ENCODE measurements around the gene ADAMTS7. TPM values are rescaled to one million over a fixed set of nuclear protein-coding genes. Genes with fewer than 3 reads are reported as not detected.
"Not testable (repeated sequence)": the region's sequence is repeated elsewhere in the genome, so short reads cannot be mapped to it uniquely, and the experiment has no call there.

ADAMTS7 gene
- total RNA-seq, 4 donors from 2014 or later = 0.29 to 21.4 (median 7.5) TPM

DNA sequence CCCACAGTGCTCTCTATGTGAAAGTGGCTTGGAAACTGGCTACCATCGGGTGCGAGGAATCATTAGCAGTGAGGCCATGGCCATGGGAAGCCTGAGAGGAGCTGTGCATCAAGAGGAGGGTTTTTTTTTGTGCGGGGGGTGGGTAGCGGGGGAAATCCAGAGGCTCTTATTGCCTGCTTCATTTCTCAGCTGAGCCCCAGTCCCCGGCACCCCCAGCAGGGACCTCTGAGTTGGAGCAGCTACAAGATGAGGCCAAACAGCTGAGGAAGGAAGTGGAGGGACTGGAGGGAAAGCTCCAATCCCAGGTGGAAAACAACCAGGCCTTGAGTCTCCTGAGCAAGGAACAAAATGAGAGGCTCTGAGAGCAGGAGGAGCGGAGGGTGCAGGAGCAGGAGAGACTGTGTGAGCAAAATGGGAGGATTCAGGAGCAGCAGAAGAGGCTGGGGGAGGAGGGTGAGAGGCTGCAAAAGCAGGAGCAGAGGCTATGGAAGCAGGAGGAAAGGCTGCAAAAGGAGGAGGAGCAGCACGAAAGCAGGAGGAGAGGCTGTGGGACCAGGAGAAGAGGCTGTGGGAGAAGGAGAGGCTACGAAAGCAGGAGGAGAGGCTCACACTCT is 76.7 kb downstream of the ADAMTS7 start:
- intact Hi-C loops (cut with DNase I; ENCODE audit: low total_unique reads) = no loop called here
- Histone ChIP-seq H3K9me3 (no peaks in the 10 kb centered on the region), H3K4me3 (no peak overlapping the region), H3K36me3 (no peaks in the 10 kb centered on the region), H3K27me3 (no peaks in the 10 kb centered on the region), H3K4me1 (no peaks in the 10 kb centered on the region), H3K27ac (no peak overlapping the region)
- DNase-seq = no peak
- TF ChIP-seq, protein P1, sequence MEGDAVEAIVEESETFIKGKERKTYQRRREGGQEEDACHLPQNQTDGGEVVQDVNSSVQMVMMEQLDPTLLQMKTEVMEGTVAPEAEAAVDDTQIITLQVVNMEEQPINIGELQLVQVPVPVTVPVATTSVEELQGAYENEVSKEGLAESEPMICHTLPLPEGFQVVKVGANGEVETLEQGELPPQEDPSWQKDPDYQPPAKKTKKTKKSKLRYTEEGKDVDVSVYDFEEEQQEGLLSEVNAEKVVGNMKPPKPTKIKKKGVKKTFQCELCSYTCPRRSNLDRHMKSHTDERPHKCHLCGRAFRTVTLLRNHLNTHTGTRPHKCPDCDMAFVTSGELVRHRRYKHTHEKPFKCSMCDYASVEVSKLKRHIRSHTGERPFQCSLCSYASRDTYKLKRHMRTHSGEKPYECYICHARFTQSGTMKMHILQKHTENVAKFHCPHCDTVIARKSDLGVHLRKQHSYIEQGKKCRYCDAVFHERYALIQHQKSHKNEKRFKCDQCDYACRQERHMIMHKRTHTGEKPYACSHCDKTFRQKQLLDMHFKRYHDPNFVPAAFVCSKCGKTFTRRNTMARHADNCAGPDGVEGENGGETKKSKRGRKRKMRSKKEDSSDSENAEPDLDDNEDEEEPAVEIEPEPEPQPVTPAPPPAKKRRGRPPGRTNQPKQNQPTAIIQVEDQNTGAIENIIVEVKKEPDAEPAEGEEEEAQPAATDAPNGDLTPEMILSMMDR (IDR thresholded peaks at IDR 0.05) = no peak
- TF ChIP-seq POLR2A (IDR thresholded peaks at IDR 0.05) = no peak

DNA sequence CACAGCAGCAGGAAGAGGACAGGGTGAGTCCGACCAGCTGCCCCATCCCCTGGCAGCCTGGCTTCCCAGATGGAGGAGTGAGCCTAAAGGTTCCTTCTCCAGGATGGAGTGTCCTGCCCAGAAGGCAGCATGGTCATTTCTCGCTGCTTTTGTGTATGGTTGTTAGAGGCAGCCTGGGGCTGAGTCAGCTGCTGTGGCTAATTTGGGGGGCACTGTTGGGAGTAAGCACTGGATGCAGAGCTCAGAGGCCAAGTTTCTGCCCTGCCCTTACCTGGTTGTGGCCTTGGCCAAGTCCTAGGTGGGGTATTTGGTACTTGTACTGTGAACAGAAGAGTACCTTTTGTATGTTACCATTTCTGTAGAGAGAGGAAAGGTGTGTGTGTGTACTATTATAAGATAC is 78.6 kb downstream of the ADAMTS7 start:
- Histone ChIP-seq H3K27me3 (no peaks in the 10 kb centered on the region), H3K9me3 (no peaks in the 10 kb centered on the region), H3K4me3 (no peak overlapping the region), H3K4me1 (no peaks in the 10 kb centered on the region), H3K36me3 (no peaks in the 10 kb centered on the region), H3K27ac (no peak overlapping the region)
- DNase-seq = no peak
- TF ChIP-seq POLR2A (IDR thresholded peaks at IDR 0.05) = no peak
- TF ChIP-seq, protein P1 (IDR thresholded peaks at IDR 0.05) = no peak
- intact Hi-C loops (cut with DNase I; ENCODE audit: low total_unique reads) = no loop called here

DNA sequence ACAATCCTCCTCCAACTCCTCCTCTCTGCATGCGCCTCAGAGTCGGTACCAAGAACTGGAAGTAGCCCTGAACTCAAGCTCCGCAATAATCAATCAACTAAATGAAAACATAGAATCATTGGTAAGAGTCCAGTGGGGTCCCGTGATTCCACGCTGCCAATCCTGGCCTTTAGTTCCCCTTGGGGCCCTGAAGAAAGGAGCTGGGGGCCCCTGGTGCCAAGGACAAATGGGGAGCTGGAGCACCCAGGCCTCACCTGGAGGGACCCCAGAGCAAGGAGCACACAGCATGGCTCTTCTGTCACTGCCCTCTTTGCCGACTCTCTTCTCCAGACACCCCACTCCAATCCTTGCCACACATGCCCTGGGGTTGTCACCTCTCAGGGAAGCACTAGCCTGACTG is 80.3 kb downstream of the ADAMTS7 start:
- Histone ChIP-seq H3K27ac (no peak overlapping the region), H3K36me3 (no peaks in the 10 kb centered on the region), H3K4me3 (no peak overlapping the region), H3K4me1 (no peaks in the 10 kb centered on the region), H3K9me3 (no peaks in the 10 kb centered on the region), H3K27me3 (no peaks in the 10 kb centered on the region)
- DNase-seq = no peak
- intact Hi-C loops (cut with DNase I; ENCODE audit: low total_unique reads) = no loop called here
- TF ChIP-seq, protein P1 (IDR thresholded peaks at IDR 0.05) = no peak
- TF ChIP-seq POLR2A (IDR thresholded peaks at IDR 0.05) = no peak

DNA sequence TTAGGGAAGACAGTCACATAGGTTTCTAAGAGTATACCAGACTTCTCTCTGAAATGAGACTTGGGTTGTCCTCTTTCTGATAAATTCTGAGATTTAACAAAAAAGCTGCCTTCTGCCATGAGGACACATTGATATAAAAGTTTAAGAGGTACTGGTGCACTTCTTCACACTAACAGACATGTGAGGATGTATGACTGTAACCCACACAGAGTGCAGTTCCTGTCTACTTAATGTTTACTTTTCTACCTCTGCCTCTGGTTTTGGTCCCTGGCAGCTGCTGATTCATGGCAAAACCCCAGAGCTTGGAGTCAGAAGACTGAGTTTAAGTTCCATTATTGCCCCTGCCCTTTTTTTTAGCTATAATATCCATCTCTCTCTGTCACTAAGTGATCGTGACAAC is 82.8 kb downstream of the ADAMTS7 start:
- H3K27me3 ChIP-seq; H3K9me3 ChIP-seq; H3K4me1 ChIP-seq; DNase-seq; H3K27ac ChIP-seq; H3K36me3 ChIP-seq; H3K4me3 ChIP-seq; intact Hi-C loops (cut with DNase I; ENCODE audit: low total_unique reads): not testable (repeated sequence)

DNA sequence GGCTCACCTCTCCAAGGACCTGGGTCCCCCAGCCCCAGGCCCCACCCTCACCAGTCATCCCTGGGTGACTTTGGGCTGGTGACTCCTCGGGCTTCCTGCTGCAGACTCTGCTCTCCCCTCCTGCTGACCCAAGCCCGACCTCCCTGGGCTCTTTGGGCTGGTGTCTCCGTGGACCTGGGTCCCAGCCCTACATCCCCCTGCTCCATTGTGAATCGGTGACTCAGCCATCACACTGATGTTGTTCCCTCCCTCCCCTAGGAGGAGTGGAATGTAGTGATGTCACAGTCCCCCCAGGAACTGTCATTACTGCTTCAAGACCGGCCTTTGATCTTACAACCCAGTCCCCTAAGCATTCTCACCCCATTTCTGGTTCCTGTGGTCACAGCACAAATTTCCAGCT is 83.7 kb downstream of the ADAMTS7 start:
- no peak overlapping the region for H3K27ac ChIP-seq
- DNase-seq = no peak

More for the DNA sequence above, 83.7 kb downstream of the ADAMTS7 start:
- Histone ChIP-seq H3K9me3 (no peaks in the 10 kb centered on the region), H3K4me3 (no peak overlapping the region), H3K27me3 (no peaks in the 10 kb centered on the region), H3K36me3 (no peaks in the 10 kb centered on the region), H3K4me1 (no peaks in the 10 kb centered on the region)
- intact Hi-C loops (cut with DNase I; ENCODE audit: low total_unique reads) = no loop called here
- TF ChIP-seq POLR2A (IDR thresholded peaks at IDR 0.05) = no peak
- TF ChIP-seq, protein P1 (IDR thresholded peaks at IDR 0.05) = no peak

Measured in uterus (tissue), 4 donors.